ENCODE data around the gene GAD1.

DNA sequence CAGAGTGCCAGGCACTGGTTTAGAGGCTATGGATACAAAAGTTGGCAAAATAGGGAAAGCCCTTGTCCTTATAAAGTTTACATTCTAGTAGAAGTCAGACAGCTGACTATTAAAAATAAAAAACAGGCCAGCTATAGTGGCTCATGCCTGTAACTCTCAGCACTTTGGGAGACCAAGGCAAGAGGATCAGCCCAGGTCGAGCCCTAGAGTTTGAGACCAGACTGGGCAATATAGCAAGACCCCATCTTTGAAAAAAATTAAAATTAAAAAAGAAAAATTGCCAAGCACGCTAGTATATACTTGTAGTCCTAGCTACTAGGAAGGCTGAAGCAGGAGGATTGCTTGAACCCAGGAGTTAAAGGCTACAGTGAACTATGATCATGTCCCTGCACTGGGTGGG lies 34.0 kb upstream of the GAD1 start:
- TF ChIP-seq, protein P1, sequence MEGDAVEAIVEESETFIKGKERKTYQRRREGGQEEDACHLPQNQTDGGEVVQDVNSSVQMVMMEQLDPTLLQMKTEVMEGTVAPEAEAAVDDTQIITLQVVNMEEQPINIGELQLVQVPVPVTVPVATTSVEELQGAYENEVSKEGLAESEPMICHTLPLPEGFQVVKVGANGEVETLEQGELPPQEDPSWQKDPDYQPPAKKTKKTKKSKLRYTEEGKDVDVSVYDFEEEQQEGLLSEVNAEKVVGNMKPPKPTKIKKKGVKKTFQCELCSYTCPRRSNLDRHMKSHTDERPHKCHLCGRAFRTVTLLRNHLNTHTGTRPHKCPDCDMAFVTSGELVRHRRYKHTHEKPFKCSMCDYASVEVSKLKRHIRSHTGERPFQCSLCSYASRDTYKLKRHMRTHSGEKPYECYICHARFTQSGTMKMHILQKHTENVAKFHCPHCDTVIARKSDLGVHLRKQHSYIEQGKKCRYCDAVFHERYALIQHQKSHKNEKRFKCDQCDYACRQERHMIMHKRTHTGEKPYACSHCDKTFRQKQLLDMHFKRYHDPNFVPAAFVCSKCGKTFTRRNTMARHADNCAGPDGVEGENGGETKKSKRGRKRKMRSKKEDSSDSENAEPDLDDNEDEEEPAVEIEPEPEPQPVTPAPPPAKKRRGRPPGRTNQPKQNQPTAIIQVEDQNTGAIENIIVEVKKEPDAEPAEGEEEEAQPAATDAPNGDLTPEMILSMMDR (IDR thresholded peaks at IDR 0.05) = no peak
- TF ChIP-seq POLR2A (IDR thresholded peaks at IDR 0.05) = no peak

All from transverse colon (tissue), 3 donors.